Measurements from ENCODE around the gene ABHD4. TPM values are rescaled to one million over a fixed set of nuclear protein-coding genes. Genes with fewer than 3 reads are reported as not detected.

ABHD4 gene
- total RNA-seq, 4 donors from 2014 or later, result 28.1 to 51.4 (median 42.8) TPM

GRCh38 chr14:22648506-22648905 lies 50.4 kb downstream of the ABHD4 start:
- Histone ChIP-seq H3K27ac (no peak overlapping the region), H3K9me3 (no peaks in the 10 kb centered on the region), H3K4me3 (no peak overlapping the region), H3K36me3 (no peaks in the 10 kb centered on the region), H3K4me1 (no peaks in the 10 kb centered on the region), H3K27me3 (no peaks in the 10 kb centered on the region)
- no peak for DNase-seq
- TF ChIP-seq POLR2A (IDR thresholded peaks at IDR 0.05), result no peak
- no peak for TF ChIP-seq CTCF (IDR thresholded peaks at IDR 0.05)

- H3K27ac ChIP-seq, result no peak overlapping the region
- H3K9me3 ChIP-seq, result no peaks in the 10 kb centered on the region
- no peaks in the 10 kb centered on the region for H3K4me1 ChIP-seq
- no peak for DNase-seq
- H3K36me3 ChIP-seq, result no peaks in the 10 kb centered on the region
- H3K4me3 ChIP-seq, result no peak overlapping the region
- TF ChIP-seq CTCF (IDR thresholded peaks at IDR 0.05), result no peak
- no peak for TF ChIP-seq POLR2A (IDR thresholded peaks at IDR 0.05)
- no peaks in the 10 kb centered on the region for H3K27me3 ChIP-seq
Observed at GRCh38 chr14:22650046-22650739, 52.1 kb downstream of the ABHD4 start.

- no peaks in the 10 kb centered on the region for H3K9me3 ChIP-seq
- no peak for TF ChIP-seq POLR2A (IDR thresholded peaks at IDR 0.05)
- no peak for TF ChIP-seq CTCF (IDR thresholded peaks at IDR 0.05)
- H3K36me3 ChIP-seq, result no peaks in the 10 kb centered on the region
- H3K27me3 ChIP-seq, result no peaks in the 10 kb centered on the region
- no peaks in the 10 kb centered on the region for H3K4me1 ChIP-seq
- DNase-seq, result no peak
- H3K27ac ChIP-seq, result no peak overlapping the region
- no peak overlapping the region for H3K4me3 ChIP-seq
Observed at GRCh38 chr14:22650960-22651521, 52.9 kb downstream of the ABHD4 start.

- Histone ChIP-seq H3K9me3 (no peaks in the 10 kb centered on the region), H3K36me3 (no peaks in the 10 kb centered on the region), H3K4me1 (no peaks in the 10 kb centered on the region), H3K4me3 (no peak overlapping the region), H3K27ac (no peak overlapping the region), H3K27me3 (no peaks in the 10 kb centered on the region)
- no peak for TF ChIP-seq CTCF (IDR thresholded peaks at IDR 0.05)
- TF ChIP-seq POLR2A (IDR thresholded peaks at IDR 0.05), result no peak
- DNase-seq, result no peak
Observed at GRCh38 chr14:22651586-22651985, 53.5 kb downstream of the ABHD4 start.

- TF ChIP-seq POLR2A (IDR thresholded peaks at IDR 0.05) (no peak), CTCF (IDR thresholded peaks at IDR 0.05) (peak; percentile 50 to 86 (median 74))
- Histone ChIP-seq H3K27ac (no peak overlapping the region), H3K27me3 (no peaks in the 10 kb centered on the region), H3K4me1 (no peaks in the 10 kb centered on the region), H3K9me3 (no peaks in the 10 kb centered on the region), H3K4me3 (no peak overlapping the region), H3K36me3 (no peaks in the 10 kb centered on the region)
- peak; percentile 41 to 85 (median 61) for DNase-seq
Observed at GRCh38 chr14:22653012-22653621, 55.0 kb downstream of the ABHD4 start.

Data from Peyer's patch (tissue), 4 donors.